Activated naive CD4-positive, alpha-beta T cell treated with anti-CD3 and anti-CD28 coated beads, Interleukin-2, amount 50 U/mL, for 24 hours (primary cell): Measurements from ENCODE around the gene LGI1.

Source experiments
- H3K27ac Mint-ChIP-seq: one replicate; pipeline ENCODE4 v1.8.0; 2021; ENCODE audit warnings: mild to moderate bottlenecking, mixed read lengths
- H3K27me3 Mint-ChIP-seq: one replicate; pipeline ENCODE4 v1.8.0; 2021; ENCODE audit warnings: mixed read lengths
- H3K36me3 Mint-ChIP-seq: one replicate; pipeline ENCODE4 v1.8.0; 2021; ENCODE audit warnings: mixed read lengths
- H3K4me1 Mint-ChIP-seq: one replicate; pipeline ENCODE4 v1.8.0; 2021; ENCODE audit warnings: mixed read lengths
- H3K4me3 Mint-ChIP-seq: one replicate; pipeline ENCODE4 v1.8.0; 2021; ENCODE audit warnings: mild to moderate bottlenecking, mixed read lengths
- H3K9me3 Mint-ChIP-seq: one replicate; pipeline ENCODE4 v1.8.0; 2021; ENCODE audit warnings: mixed read lengths

The LGI1 gene

GRCh38 chr10:93757801-93758507 is at the start of gene LGI1:
LGI1 (plus strand) TSS chr10:93757936; CDS start chr10:93758145, 209 bp downstream.
- Mint-ChIP-seq H3K36me3 (no peaks in the 10 kb centered on the region), H3K27me3 (peaks cover 30% of the 10 kb centered on the region), H3K27ac (no peak within 1 kb of the TSS), H3K4me3 (no peak within 1 kb of the TSS), H3K9me3 (no peaks in the 10 kb centered on the region), H3K4me1 (peaks cover 5% of the 10 kb centered on the region)

GRCh38 chr10:93710333-93710909 is 47.3 kb upstream of the LGI1 start:
- no peaks in the 10 kb centered on the region for H3K9me3 Mint-ChIP-seq
- no peaks in the 10 kb centered on the region for H3K27me3 Mint-ChIP-seq
- H3K4me3 Mint-ChIP-seq = no peak overlapping the region
- H3K27ac Mint-ChIP-seq = no peak overlapping the region
- peaks cover 14% of the 10 kb centered on the region for H3K4me1 Mint-ChIP-seq
- no peaks in the 10 kb centered on the region for H3K36me3 Mint-ChIP-seq

- H3K27ac Mint-ChIP-seq = no peak overlapping the region
- peaks cover 13% of the 10 kb centered on the region for H3K4me1 Mint-ChIP-seq
- peaks cover 1% of the 10 kb centered on the region for H3K27me3 Mint-ChIP-seq
- no peaks in the 10 kb centered on the region for H3K9me3 Mint-ChIP-seq
- H3K4me3 Mint-ChIP-seq = no peak overlapping the region
- H3K36me3 Mint-ChIP-seq = no peaks in the 10 kb centered on the region
Measured at GRCh38 chr10:93711891-93712290, 45.8 kb upstream of the LGI1 start.

GRCh38 chr10:93712593-93712992 is 45.1 kb upstream of the LGI1 start:
- Mint-ChIP-seq H3K4me3 (no peak overlapping the region), H3K36me3 (no peaks in the 10 kb centered on the region), H3K4me1 (peaks cover 6% of the 10 kb centered on the region), H3K9me3 (no peaks in the 10 kb centered on the region), H3K27me3 (peaks cover 1% of the 10 kb centered on the region), H3K27ac (no peak overlapping the region)

- Mint-ChIP-seq H3K4me3 (no peak overlapping the region), H3K27me3 (peaks cover 11% of the 10 kb centered on the region), H3K4me1 (no peaks in the 10 kb centered on the region), H3K27ac (no peak overlapping the region), H3K36me3 (no peaks in the 10 kb centered on the region), H3K9me3 (no peaks in the 10 kb centered on the region)
Measured at GRCh38 chr10:93715345-93715744, 42.4 kb upstream of the LGI1 start.

- Mint-ChIP-seq H3K9me3 (no peaks in the 10 kb centered on the region), H3K4me3 (no peak overlapping the region), H3K27me3 (peaks cover 15% of the 10 kb centered on the region), H3K36me3 (no peaks in the 10 kb centered on the region), H3K4me1 (no peaks in the 10 kb centered on the region), H3K27ac (no peak overlapping the region)
Measured at GRCh38 chr10:93716766-93717165, 41.0 kb upstream of the LGI1 start.

GRCh38 chr10:93718937-93719725 is 38.6 kb upstream of the LGI1 start:
- Mint-ChIP-seq H3K36me3 (no peaks in the 10 kb centered on the region), H3K27ac (no peak overlapping the region)

GRCh38 chr10:93719901-93720300 is 37.8 kb upstream of the LGI1 start:
- Mint-ChIP-seq H3K27me3 (peaks cover 20% of the 10 kb centered on the region), H3K27ac (no peak overlapping the region)

More at GRCh38 chr10:93718937-93719725, 38.6 kb upstream of the LGI1 start:
- no peak overlapping the region for H3K4me3 Mint-ChIP-seq
- no peaks in the 10 kb centered on the region for H3K9me3 Mint-ChIP-seq
- peaks cover 20% of the 10 kb centered on the region for H3K27me3 Mint-ChIP-seq
- no peaks in the 10 kb centered on the region for H3K4me1 Mint-ChIP-seq

GRCh38 chr10:93722550-93722949 is 35.2 kb upstream of the LGI1 start:
- H3K4me1 Mint-ChIP-seq = no peaks in the 10 kb centered on the region
- no peak overlapping the region for H3K27ac Mint-ChIP-seq
- H3K9me3 Mint-ChIP-seq = no peaks in the 10 kb centered on the region
- H3K36me3 Mint-ChIP-seq = no peaks in the 10 kb centered on the region
- H3K27me3 Mint-ChIP-seq = peaks cover 29% of the 10 kb centered on the region
- H3K4me3 Mint-ChIP-seq = no peak overlapping the region

More at GRCh38 chr10:93719901-93720300, 37.8 kb upstream of the LGI1 start:
- H3K4me1 Mint-ChIP-seq = no peaks in the 10 kb centered on the region
- H3K4me3 Mint-ChIP-seq = no peak overlapping the region
- H3K36me3 Mint-ChIP-seq = no peaks in the 10 kb centered on the region
- no peaks in the 10 kb centered on the region for H3K9me3 Mint-ChIP-seq

- H3K27me3 Mint-ChIP-seq = peaks cover 30% of the 10 kb centered on the region
- no peaks in the 10 kb centered on the region for H3K9me3 Mint-ChIP-seq
- no peaks in the 10 kb centered on the region for H3K36me3 Mint-ChIP-seq
- H3K4me3 Mint-ChIP-seq = no peak overlapping the region
- H3K4me1 Mint-ChIP-seq = no peaks in the 10 kb centered on the region
- H3K27ac Mint-ChIP-seq = no peak overlapping the region
Measured at GRCh38 chr10:93723153-93723552, 34.6 kb upstream of the LGI1 start.

- H3K27me3 Mint-ChIP-seq = peaks cover 29% of the 10 kb centered on the region
- H3K27ac Mint-ChIP-seq = no peak overlapping the region
- H3K4me3 Mint-ChIP-seq = no peak overlapping the region
- H3K4me1 Mint-ChIP-seq = no peaks in the 10 kb centered on the region
- no peaks in the 10 kb centered on the region for H3K9me3 Mint-ChIP-seq
- no peaks in the 10 kb centered on the region for H3K36me3 Mint-ChIP-seq
Measured at GRCh38 chr10:93726024-93726423, 31.7 kb upstream of the LGI1 start.

GRCh38 chr10:93741367-93741766 is 16.4 kb upstream of the LGI1 start:
- H3K4me1 Mint-ChIP-seq = no peaks in the 10 kb centered on the region
- H3K9me3 Mint-ChIP-seq = no peaks in the 10 kb centered on the region
- peaks cover 5% of the 10 kb centered on the region for H3K27me3 Mint-ChIP-seq

GRCh38 chr10:93742633-93743349 is 14.9 kb upstream of the LGI1 start:
- Mint-ChIP-seq H3K9me3 (no peaks in the 10 kb centered on the region), H3K4me3 (no peak overlapping the region), H3K27ac (no peak overlapping the region), H3K4me1 (no peaks in the 10 kb centered on the region), H3K36me3 (no peaks in the 10 kb centered on the region), H3K27me3 (peaks cover 5% of the 10 kb centered on the region)

More at GRCh38 chr10:93741367-93741766, 16.4 kb upstream of the LGI1 start:
- Mint-ChIP-seq H3K36me3 (no peaks in the 10 kb centered on the region), H3K4me3 (no peak overlapping the region), H3K27ac (no peak overlapping the region)

- Mint-ChIP-seq H3K4me1 (no peaks in the 10 kb centered on the region), H3K36me3 (no peaks in the 10 kb centered on the region), H3K27ac (no peak overlapping the region), H3K4me3 (no peak overlapping the region), H3K27me3 (peaks cover 1% of the 10 kb centered on the region), H3K9me3 (no peaks in the 10 kb centered on the region)
Measured at GRCh38 chr10:93745408-93746065, 12.2 kb upstream of the LGI1 start.

GRCh38 chr10:93746844-93747284 is 10.9 kb upstream of the LGI1 start:
- Mint-ChIP-seq H3K4me1 (peaks cover 4% of the 10 kb centered on the region), H3K27me3 (peaks cover 4% of the 10 kb centered on the region), H3K27ac (no peak overlapping the region)

More at GRCh38 chr10:93746844-93747284, 10.9 kb upstream of the LGI1 start:
- H3K36me3 Mint-ChIP-seq = no peaks in the 10 kb centered on the region
- no peak overlapping the region for H3K4me3 Mint-ChIP-seq
- no peaks in the 10 kb centered on the region for H3K9me3 Mint-ChIP-seq
